GM10248 (cell line): ENCODE results near the gene SETDB2.

ENCODE experiments used
- CTCF ChIA-PET: fragments of 300-600 bp; sonication (Branson Sonifier 250); formaldehyde crosslinking; extraction: SDS; loops from one replicate; lab custom pipeline; 2021; ENCODE audit warnings: antibody characterized with exemption; lab: Yijun Ruan, JAX
- POLR2A ChIA-PET: fragments of 350-650 bp; sonication (Branson Sonifier 250); formaldehyde crosslinking; extraction: SDS; loops from one replicate; lab custom pipeline; 2020; ENCODE audit warnings: antibody characterized with exemption; lab: Yijun Ruan, JAX
- DNase-seq: peaks from one replicate; pipeline ENCODE4 v3.0.0; 2012; ENCODE audit errors: extremely low spot score
- TF ChIP-seq, protein P1 (sequence below): IDR thresholded peaks from 2 replicates; pipeline ENCODE4 v1.5.1; 2012; ENCODE audit warnings: mild to moderate bottlenecking, low read depth; ENCODE audit errors: extremely low read depth, missing control alignments, control extremely low read depth

Gene SETDB2

DNA sequence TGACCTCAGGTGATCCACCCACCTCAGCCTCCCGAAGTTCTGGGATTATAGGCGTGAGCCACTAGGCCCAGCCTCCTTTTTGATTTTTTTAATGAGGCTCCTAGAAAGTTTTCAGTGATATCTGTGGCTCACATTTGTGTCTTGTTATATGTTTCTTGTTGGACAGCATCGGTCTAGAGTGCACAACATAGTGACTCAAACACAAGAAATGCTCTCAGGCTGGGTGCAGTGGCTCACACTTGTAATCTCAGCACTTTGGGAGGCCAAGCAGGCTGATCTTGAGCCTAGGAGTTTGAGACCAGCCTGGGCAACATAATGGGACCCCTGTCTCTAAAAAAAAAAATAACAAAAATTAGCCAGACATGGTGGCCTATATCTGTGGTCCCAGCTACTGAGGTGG is 59.9 kb downstream of the SETDB2 start:
- POLR2A ChIA-PET, result no interaction called here
- CTCF ChIA-PET, result interaction anchor here (0.8 to 1.3 kb wide), 2 partner anchors 29 to 69 kb away, joined by 3 read pairs; no protein-coding TSS in a partner anchor
- TF ChIP-seq, protein P1, sequence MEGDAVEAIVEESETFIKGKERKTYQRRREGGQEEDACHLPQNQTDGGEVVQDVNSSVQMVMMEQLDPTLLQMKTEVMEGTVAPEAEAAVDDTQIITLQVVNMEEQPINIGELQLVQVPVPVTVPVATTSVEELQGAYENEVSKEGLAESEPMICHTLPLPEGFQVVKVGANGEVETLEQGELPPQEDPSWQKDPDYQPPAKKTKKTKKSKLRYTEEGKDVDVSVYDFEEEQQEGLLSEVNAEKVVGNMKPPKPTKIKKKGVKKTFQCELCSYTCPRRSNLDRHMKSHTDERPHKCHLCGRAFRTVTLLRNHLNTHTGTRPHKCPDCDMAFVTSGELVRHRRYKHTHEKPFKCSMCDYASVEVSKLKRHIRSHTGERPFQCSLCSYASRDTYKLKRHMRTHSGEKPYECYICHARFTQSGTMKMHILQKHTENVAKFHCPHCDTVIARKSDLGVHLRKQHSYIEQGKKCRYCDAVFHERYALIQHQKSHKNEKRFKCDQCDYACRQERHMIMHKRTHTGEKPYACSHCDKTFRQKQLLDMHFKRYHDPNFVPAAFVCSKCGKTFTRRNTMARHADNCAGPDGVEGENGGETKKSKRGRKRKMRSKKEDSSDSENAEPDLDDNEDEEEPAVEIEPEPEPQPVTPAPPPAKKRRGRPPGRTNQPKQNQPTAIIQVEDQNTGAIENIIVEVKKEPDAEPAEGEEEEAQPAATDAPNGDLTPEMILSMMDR, result no peak
- DNase-seq, result no peak

DNA sequence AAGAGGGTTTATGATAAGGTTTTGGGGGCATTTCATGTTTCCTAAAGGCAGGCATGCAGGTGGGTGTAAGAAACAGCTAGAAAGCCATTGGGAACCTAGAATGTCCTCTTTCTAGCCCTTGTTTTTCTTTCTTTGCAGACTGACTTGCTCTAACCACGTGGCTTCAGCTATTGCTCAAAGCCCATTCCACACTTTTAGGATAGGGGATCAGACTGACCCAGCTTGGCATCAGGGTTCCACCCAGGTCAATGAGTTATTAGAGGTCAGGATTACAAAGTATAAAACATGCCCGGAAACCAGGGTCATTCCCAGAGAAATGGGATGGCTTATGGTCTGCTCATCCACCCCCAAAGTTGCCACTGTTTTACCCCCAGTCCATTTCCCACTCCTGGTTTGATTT is 68.5 kb downstream of the SETDB2 start:
- CTCF ChIA-PET, result no interaction called here
- POLR2A ChIA-PET, result no interaction called here
- TF ChIP-seq, protein P1, result no peak
- no peak for DNase-seq

DNA sequence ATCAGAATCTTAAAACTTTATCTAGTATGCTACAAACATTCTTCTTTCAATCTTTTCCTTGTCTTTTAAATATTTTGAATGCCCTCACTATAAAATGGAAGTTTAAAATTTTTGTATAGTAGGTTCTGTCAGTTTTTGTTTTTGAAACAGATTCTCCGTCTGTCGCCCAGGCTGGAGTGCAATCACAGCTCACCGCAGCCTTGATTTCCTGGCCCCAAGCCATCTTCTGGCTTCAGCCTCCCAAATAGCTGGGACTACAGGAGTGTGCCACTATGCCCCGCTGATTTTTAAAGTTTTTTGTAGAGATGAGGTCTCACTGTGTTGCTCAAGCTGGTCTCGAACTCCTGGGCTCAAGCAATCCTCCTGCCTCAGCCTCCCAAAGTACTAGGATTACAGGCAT is 72.4 kb downstream of the SETDB2 start:
- ChIA-PET CTCF (interaction anchor here (0.9 to 1.7 kb wide), 5 partner anchors 9 to 43 kb away, joined by 3 to 5 read pairs (median 3); no protein-coding TSS in a partner anchor), POLR2A (no interaction called here)
- TF ChIP-seq, protein P1, result no peak
- no peak for DNase-seq

DNA sequence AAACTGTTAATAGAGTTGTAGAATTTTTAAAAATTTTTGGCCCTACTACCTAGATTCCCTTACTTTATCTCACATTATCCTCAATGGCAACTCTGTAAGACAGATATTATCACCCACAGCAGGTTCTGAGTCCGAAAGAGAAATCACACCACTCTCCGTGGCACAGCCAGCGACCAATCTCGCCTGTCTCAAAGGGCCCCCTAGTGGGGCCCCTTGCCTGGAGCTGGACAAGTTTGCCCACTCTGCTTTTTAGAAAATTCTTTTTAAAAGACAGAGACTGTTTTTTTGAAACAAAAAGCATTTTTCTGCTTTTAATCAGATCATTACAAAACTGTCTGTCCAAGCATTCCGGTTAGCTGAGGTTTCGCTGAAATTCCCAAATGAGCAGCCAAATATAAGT is 73.4 kb downstream of the SETDB2 start:
- no peak for DNase-seq
- TF ChIP-seq, protein P1, result no peak
- POLR2A ChIA-PET, result no interaction called here
- CTCF ChIA-PET, result interaction anchor here (1.2 kb wide), 1 partner anchor 42 kb away, joined by 3 read pairs; no protein-coding TSS in a partner anchor

DNA sequence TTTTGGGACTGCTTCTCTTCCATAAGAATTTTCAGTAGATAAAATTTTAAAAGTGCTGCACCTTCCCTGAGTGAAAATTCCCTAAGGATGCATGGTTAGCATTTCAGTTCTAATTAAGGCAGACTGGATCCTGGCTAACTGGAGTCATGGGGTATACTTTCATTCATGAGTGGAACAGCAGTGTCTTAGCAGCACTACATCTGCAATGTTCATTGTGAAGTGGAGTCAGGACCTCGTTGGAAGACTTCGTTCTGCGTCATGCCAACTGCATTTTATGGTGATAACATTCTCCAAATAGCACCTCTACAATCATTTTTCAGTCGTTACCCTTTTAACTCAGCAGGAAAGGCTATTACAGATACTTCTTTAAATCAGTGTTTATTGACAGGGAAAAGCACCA is 77.2 kb downstream of the SETDB2 start:
- TF ChIP-seq, protein P1, result no peak
- CTCF ChIA-PET, result interaction anchor here (1.3 kb wide), 1 partner anchor 34 kb away, joined by 6 read pairs; no protein-coding TSS in a partner anchor
- DNase-seq, result no peak
- POLR2A ChIA-PET, result no interaction called here

DNA sequence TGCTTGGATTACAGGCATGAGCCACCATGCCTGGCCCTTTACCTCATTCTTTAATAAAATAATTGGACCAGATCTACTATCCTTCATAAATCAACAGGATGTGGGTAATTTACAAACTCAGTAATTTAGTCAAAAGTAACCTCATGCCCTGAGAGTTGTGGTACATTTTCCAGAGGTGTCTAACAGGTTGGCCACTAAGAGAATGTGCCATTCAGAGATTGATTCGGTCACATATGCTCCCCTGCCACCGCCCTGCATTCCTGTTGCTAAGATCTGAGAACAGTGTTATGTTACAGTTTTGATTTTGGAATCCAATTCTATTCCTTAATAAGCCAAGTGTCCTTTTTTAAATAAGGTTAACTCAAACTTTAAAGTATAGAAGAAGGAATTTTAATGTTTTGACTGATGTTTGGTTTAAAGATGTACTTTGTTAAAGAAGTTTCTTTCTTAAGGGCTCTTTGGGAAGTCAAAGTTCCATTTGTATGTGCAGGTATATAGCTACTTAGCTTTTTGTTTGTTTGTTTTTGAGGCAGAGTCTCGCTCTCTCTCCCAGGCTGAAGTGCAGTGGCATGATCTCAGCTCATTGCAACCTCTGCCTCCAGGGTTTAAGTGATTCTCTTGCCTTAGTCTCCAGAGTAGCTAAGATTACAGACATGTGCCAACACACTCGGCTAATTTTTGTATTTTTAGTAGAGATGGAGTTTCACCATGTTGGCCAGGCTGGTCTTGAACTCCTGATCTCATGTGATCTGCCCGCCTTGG is 80.8 kb downstream of the SETDB2 start:
- TF ChIP-seq, protein P1, result no peak
- ChIA-PET POLR2A (no interaction called here), CTCF (interaction anchor here (0.8 to 1.2 kb wide), 5 partner anchors 8 to 36 kb away, joined by 3 read pairs; no protein-coding TSS in a partner anchor)
- no peak for DNase-seq
